Epidermal melanocyte (primary cell): ENCODE measurements around the gene SCEL.

ENCODE experiments used
- DNase-seq: peaks from one replicate; pipeline ENCODE4 v3.0.0; 2011; ENCODE audit warnings: low spot score; ENCODE audit not compliant: insufficient read length

Gene SCEL

GRCh38 chr13:77521194-77521593 is 14.3 kb upstream of the SCEL start:
- no peak for DNase-seq

- DNase-seq = no peak
Measured at GRCh38 chr13:77521595-77522367, 13.7 kb upstream of the SCEL start.

- no peak for DNase-seq
Measured at GRCh38 chr13:77522444-77522843, 13.1 kb upstream of the SCEL start.

GRCh38 chr13:77523386-77523785 is 12.1 kb upstream of the SCEL start:
- DNase-seq = no peak

GRCh38 chr13:77523834-77524728 is 11.4 kb upstream of the SCEL start:
- DNase-seq = no peak

GRCh38 chr13:77528414-77528813 is 7.1 kb upstream of the SCEL start:
- no peak for DNase-seq

GRCh38 chr13:77528834-77529500 is 6.5 kb upstream of the SCEL start:
- DNase-seq = no peak

GRCh38 chr13:77529501-77529840 is 6.0 kb upstream of the SCEL start:
- DNase-seq = no peak

- no peak for DNase-seq
Measured at GRCh38 chr13:77530875-77531274, 4.6 kb upstream of the SCEL start.

- no peak for DNase-seq
Measured at GRCh38 chr13:77532983-77533382, 2.5 kb upstream of the SCEL start.

GRCh38 chr13:77533875-77534788 is 1.4 kb upstream of the SCEL start:
- no peak for DNase-seq

- DNase-seq = no peak
Measured at GRCh38 chr13:77536358-77536757, 852 bp downstream of the SCEL start.

GRCh38 chr13:77537289-77537919 is 1.9 kb downstream of the SCEL start:
- no peak for DNase-seq

- no peak for DNase-seq
Measured at GRCh38 chr13:77543711-77544110, 8.2 kb downstream of the SCEL start.

GRCh38 chr13:77544355-77544754 is 8.8 kb downstream of the SCEL start:
- no peak for DNase-seq

GRCh38 chr13:77544758-77545338 is 9.3 kb downstream of the SCEL start:
- no peak for DNase-seq

GRCh38 chr13:77545626-77546412 is 10.3 kb downstream of the SCEL start:
- DNase-seq = no peak

GRCh38 chr13:77548095-77548494 is 12.6 kb downstream of the SCEL start:
- DNase-seq = no peak

- DNase-seq = no peak
Measured at GRCh38 chr13:77548594-77548993, 13.1 kb downstream of the SCEL start.
